ENCODE data around the gene ZFY.

DNA sequence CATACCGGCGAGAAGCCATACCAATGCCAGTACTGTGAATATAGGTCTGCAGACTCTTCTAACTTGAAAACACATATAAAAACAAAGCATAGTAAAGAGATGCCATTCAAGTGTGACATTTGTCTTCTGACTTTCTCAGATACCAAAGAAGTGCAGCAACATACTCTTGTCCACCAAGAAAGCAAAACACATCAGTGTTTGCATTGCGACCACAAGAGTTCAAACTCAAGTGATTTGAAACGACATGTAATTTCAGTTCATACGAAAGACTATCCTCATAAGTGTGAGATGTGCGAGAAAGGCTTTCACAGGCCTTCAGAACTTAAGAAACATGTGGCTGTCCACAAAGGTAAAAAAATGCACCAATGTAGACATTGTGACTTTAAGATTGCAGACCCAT, 44.1 kb downstream of the ZFY start:
- TF ChIP-seq SP1 (IDR thresholded peaks at IDR 0.05) (no peak), BHLHE40 (IDR thresholded peaks at IDR 0.05; ENCODE audit: borderline replicate concordance) (no peak)

All from HEK293T (cell line).